ENCODE measurements around the gene DRD2.
"Not testable (repeated sequence)": the region's sequence is repeated elsewhere in the genome, so short reads cannot be mapped to it uniquely, and the experiment has no call there.

The DRD2 gene

DNA sequence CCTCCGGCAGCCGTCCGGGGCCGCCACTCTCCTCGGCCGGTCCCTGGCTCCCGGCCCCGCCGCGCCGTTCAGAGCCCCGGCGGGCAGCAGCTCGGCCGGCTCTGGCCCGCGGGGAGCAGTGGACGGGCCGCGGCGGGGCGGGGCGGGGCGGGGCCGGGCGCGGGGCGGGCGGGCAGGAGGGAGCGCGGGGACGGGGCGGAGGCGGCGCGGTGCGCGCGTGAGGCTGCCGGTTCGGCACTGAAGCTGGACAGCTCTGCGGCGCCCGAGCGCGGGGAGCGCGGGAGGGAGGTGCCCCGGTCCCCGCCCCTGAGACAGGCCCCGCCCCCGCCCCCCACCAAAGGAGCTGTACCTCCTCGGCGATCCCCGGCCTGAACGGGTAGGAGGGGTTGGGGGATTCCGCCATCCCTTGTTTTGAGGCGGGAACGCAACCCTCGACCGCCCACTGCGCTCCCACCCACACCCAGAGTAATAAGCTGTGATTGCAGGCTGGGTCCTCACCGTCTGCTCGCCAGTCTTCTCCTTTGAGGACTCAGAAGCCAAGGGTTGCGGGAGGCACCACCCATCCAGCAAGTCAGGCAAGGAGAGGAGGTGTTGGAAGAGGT is at the start of gene DRD2:
Gene DRD2, minus strand, starts transcription at position 239 of the 602 bp plus-strand sequence. CDS start 50,747 bp downstream, outside the sequence.
- no peak within 1 kb of the TSS for H3K4me3 ChIP-seq (ENCODE audit: insufficient read depth, low read length, poor library complexity, severe bottlenecking)
- no peaks in the 10 kb centered on the region for H3K79me2 ChIP-seq (ENCODE audit: insufficient read depth, low read length)
- H3F3A ChIP-seq (ENCODE audit: insufficient read depth) = no peaks in the 10 kb centered on the region
- no peaks in the 10 kb centered on the region for H3K9me2 ChIP-seq (replicated peaks; ENCODE audit: insufficient read depth, low read length)
- no peaks in the 10 kb centered on the region for H3K9me3 ChIP-seq (ENCODE audit: insufficient read depth, low read length)
- H4K20me1 ChIP-seq (ENCODE audit: low read depth, low read length) = no peaks in the 10 kb centered on the region
- no peak within 1 kb of the TSS for H3K4me2 ChIP-seq (ENCODE audit: low read depth, low read length, poor library complexity, severe bottlenecking)
- no peaks in the 10 kb centered on the region for H3K27me3 ChIP-seq (ENCODE audit: low read length)
- no peaks in the 10 kb centered on the region for H3K36me3 ChIP-seq (ENCODE audit: low read length)
- no peak within 1 kb of the TSS for H2AFZ ChIP-seq (ENCODE audit: low read depth, low read length, severe bottlenecking)
- H3K9ac ChIP-seq (ENCODE audit: low read length) = no peak within 1 kb of the TSS
- no peak within 1 kb of the TSS for H3K27ac ChIP-seq (ENCODE audit: low read depth, low read length)
- TF ChIP-seq EZH2phosphoT487 (conservative IDR thresholded peaks at IDR 0.05; ENCODE audit: low read length) = no peak
- TF ChIP-seq, protein P1, sequence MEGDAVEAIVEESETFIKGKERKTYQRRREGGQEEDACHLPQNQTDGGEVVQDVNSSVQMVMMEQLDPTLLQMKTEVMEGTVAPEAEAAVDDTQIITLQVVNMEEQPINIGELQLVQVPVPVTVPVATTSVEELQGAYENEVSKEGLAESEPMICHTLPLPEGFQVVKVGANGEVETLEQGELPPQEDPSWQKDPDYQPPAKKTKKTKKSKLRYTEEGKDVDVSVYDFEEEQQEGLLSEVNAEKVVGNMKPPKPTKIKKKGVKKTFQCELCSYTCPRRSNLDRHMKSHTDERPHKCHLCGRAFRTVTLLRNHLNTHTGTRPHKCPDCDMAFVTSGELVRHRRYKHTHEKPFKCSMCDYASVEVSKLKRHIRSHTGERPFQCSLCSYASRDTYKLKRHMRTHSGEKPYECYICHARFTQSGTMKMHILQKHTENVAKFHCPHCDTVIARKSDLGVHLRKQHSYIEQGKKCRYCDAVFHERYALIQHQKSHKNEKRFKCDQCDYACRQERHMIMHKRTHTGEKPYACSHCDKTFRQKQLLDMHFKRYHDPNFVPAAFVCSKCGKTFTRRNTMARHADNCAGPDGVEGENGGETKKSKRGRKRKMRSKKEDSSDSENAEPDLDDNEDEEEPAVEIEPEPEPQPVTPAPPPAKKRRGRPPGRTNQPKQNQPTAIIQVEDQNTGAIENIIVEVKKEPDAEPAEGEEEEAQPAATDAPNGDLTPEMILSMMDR (IDR thresholded peaks at IDR 0.05; ENCODE audit: insufficient read depth, low read length, poor library complexity, severe bottlenecking) = no peak

DNA sequence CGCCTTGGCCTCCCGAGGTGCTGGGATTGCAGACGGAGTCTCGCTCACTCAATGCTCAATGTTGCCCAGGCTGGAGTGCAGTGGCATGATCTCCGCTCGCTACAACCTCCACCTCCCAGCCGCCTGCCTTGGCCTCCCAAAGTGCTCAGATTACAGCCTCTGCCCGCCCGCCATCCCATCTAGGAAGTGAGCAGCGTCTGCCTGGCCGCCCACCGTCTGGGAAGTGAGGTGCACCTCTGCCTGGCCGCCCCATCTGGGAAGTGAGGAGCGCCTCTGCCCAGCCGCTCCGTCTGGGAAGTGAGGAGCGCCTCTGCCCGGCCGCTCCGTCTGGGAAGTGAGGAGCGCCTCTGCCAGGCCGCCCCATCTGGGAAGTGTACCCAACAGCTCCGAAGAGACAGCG is 48.7 kb upstream of the DRD2 start:
- H3K27me3 ChIP-seq (ENCODE audit: low read length); H3F3A ChIP-seq (ENCODE audit: insufficient read depth); H4K20me1 ChIP-seq (ENCODE audit: low read depth, low read length); H2AFZ ChIP-seq (ENCODE audit: low read depth, low read length, severe bottlenecking); H3K36me3 ChIP-seq (ENCODE audit: low read length); H3K9ac ChIP-seq (ENCODE audit: low read length); H3K4me2 ChIP-seq (ENCODE audit: low read depth, low read length, poor library complexity, severe bottlenecking); H3K9me2 ChIP-seq (replicated peaks; ENCODE audit: insufficient read depth, low read length); H3K79me2 ChIP-seq (ENCODE audit: insufficient read depth, low read length); H3K27ac ChIP-seq (ENCODE audit: low read depth, low read length); H3K9me3 ChIP-seq (ENCODE audit: insufficient read depth, low read length); H3K4me3 ChIP-seq (ENCODE audit: insufficient read depth, low read length, poor library complexity, severe bottlenecking): not testable (repeated sequence)

DNA sequence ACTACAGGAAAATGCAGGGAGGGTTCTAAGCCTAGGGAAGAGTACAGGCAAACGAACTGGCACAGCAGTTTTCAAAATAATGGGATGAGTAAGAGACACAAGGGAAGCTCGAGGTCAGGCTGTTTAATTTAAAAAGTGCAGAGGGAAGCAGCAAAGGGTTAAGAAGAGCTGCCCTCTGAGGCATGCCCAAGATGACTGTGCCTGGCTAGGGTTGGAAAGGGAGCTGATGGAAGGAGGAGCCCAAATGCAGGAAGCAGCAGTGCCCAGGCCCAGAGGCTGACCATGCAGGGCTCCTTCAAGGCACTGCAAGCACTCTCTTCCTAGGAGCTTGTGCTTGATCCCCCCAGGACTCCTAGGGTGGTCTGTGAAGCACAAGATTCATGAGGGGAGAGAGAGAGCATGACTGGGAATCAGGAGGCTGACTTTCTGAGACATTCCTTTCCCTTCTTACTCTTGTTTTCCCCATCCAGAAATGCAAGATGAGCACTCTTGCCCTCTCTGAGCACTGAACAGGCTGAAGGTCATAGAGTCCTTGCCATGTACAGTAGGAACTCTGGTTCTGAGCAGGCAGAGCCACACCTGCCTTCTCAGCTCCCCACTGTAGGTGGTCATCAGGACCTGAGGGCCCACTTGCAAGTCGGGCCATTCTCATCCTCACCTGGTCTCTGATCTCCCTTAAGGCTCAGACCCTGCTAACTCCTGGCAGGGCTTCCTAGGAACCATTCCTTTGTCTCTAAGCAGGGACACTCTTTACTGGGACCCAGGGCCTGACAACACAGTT is 46.7 kb upstream of the DRD2 start:
- H3K9me2 ChIP-seq (replicated peaks; ENCODE audit: insufficient read depth, low read length) = no peaks in the 10 kb centered on the region
- TF ChIP-seq EZH2phosphoT487 (conservative IDR thresholded peaks at IDR 0.05; ENCODE audit: low read length) = no peak
- H3F3A ChIP-seq (ENCODE audit: insufficient read depth) = no peaks in the 10 kb centered on the region
- no peaks in the 10 kb centered on the region for H3K27me3 ChIP-seq (ENCODE audit: low read length)
- H3K36me3 ChIP-seq (ENCODE audit: low read length) = no peaks in the 10 kb centered on the region
- H3K9ac ChIP-seq (ENCODE audit: low read length) = no peak overlapping the region
- H4K20me1 ChIP-seq (ENCODE audit: low read depth, low read length) = no peaks in the 10 kb centered on the region
- H3K79me2 ChIP-seq (ENCODE audit: insufficient read depth, low read length) = no peaks in the 10 kb centered on the region
- no peak overlapping the region for H3K27ac ChIP-seq (ENCODE audit: low read depth, low read length)
- H3K4me3 ChIP-seq (ENCODE audit: insufficient read depth, low read length, poor library complexity, severe bottlenecking) = no peak overlapping the region
- H3K9me3 ChIP-seq (ENCODE audit: insufficient read depth, low read length) = no peaks in the 10 kb centered on the region
- no peak overlapping the region for H3K4me2 ChIP-seq (ENCODE audit: low read depth, low read length, poor library complexity, severe bottlenecking)
- no peak overlapping the region for H2AFZ ChIP-seq (ENCODE audit: low read depth, low read length, severe bottlenecking)

DNA sequence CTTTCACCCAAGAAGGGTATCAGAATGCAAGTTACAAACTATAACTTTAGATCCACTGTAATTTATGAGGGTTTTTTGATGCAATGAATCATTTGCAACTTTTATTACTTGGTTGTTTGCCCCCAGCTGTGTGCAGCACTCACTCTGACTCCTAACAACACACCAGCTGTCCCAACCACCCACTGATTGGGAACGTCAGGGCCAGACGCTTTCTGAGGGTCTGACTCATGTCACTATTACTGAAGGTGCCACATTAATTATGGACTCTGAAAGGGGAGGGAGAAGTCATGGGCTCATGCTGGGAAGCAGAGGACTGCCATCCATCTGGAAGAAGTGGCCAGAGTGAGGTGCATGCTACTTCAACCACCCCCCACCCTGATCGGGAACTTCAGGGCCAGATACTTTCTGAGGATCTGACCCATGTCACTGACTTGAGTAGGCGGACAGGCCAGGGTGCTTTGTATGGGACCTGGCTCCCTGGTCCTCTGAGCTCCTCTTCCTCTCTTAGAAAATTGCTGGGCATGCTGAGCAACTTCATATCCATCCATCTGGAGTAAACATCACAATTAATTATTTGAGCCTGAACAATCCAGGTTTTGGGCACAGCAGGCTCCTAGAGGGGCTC is 44.9 kb upstream of the DRD2 start:
- no peak overlapping the region for H3K4me2 ChIP-seq (ENCODE audit: low read depth, low read length, poor library complexity, severe bottlenecking)
- H3K79me2 ChIP-seq (ENCODE audit: insufficient read depth, low read length) = no peaks in the 10 kb centered on the region
- H3K9me3 ChIP-seq (ENCODE audit: insufficient read depth, low read length) = no peaks in the 10 kb centered on the region
- no peaks in the 10 kb centered on the region for H4K20me1 ChIP-seq (ENCODE audit: low read depth, low read length)
- no peak overlapping the region for H3K27ac ChIP-seq (ENCODE audit: low read depth, low read length)
- no peaks in the 10 kb centered on the region for H3K9me2 ChIP-seq (replicated peaks; ENCODE audit: insufficient read depth, low read length)
- H2AFZ ChIP-seq (ENCODE audit: low read depth, low read length, severe bottlenecking) = no peak overlapping the region
- H3K9ac ChIP-seq (ENCODE audit: low read length) = no peak overlapping the region
- no peaks in the 10 kb centered on the region for H3K36me3 ChIP-seq (ENCODE audit: low read length)
- no peaks in the 10 kb centered on the region for H3K27me3 ChIP-seq (ENCODE audit: low read length)
- H3F3A ChIP-seq (ENCODE audit: insufficient read depth) = no peaks in the 10 kb centered on the region
- H3K4me3 ChIP-seq (ENCODE audit: insufficient read depth, low read length, poor library complexity, severe bottlenecking) = no peak overlapping the region
- TF ChIP-seq, protein P1 (IDR thresholded peaks at IDR 0.05; ENCODE audit: insufficient read depth, low read length, poor library complexity, severe bottlenecking) = no peak
- no peak for TF ChIP-seq EZH2phosphoT487 (conservative IDR thresholded peaks at IDR 0.05; ENCODE audit: low read length)
